RKO (cell line): ENCODE results near the gene ADGRG1.
"Not testable (repeated sequence)": the region's sequence is repeated elsewhere in the genome, so short reads cannot be mapped to it uniquely, and the experiment has no call there.

Experiments used
- DNase-seq: peaks from one replicate; pipeline ENCODE4 v3.0.0-alpha.2; 2016; ENCODE audit warnings: low spot score

Gene ADGRG1

DNA sequence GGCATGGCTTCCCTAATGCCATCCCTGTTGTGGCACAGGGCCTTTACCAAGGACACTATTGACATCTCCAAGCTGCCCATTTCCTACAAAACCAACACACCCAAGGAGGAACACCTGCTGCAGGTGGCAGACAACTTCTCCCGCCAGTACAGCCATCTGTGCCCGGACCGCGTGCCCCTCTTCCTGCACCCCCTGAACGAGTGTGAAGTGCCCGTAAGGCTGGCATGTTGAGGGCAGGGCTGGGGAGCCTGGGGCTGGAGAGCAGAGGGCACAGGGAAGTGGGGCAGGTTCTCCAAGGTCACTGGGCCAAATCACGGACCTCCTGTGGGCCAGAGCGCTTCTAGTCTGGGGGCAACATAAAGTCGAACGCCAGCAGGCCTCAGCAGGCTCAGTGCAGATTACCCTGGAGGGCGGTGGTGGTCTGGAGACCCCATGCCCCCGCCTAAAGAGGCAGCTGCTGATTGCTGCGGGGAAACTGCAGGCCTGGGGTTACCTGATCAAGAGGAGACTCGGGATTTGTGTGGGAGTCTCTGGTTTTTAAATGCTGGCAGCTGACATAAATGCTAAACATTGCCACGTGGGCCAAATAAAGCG, 70.5 kb downstream of the ADGRG1 start:
- no peak for DNase-seq

GRCh38 chr16:57699481-57699880, 71.1 kb downstream of the ADGRG1 start:
- DNase-seq, result no peak

- no peak for DNase-seq
Measured at GRCh38 chr16:57699899-57700298, 71.5 kb downstream of the ADGRG1 start.

GRCh38 chr16:57700781-57701551, 72.5 kb downstream of the ADGRG1 start:
- DNase-seq, result no peak

DNA sequence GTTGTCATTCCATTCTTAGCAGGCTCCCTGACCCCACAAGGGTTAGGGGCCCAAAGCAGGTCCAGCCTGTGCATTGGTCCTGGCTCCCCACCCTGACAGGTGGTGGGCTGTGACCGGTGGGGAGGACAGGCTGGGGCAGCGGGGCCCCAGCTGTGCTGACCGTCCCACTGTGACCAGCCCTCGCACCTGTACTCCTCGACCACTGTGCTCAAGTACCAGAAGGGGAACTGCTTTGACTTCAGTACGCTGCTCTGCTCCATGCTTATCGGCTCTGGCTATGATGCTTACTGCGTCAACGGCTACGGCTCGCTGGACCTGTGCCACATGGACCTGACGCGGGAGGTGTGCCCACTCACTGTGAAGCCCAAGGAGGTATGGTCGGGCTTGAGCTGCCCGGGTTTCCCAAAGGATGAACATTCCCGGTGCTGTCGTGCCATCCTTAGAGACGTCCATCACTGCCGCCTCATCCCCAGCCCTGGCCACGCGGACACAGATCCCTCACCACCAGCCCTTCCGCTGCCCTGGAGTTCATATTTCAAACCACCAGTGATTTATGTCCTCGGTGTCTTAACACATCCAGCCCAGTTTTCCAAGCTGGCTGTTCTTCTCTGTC, 73.4 kb downstream of the ADGRG1 start:
- DNase-seq, result no peak

- DNase-seq, result no peak
Measured at GRCh38 chr16:57703416-57704010, 75.1 kb downstream of the ADGRG1 start.

GRCh38 chr16:57704011-57704904, 75.8 kb downstream of the ADGRG1 start:
- no peak for DNase-seq

DNA sequence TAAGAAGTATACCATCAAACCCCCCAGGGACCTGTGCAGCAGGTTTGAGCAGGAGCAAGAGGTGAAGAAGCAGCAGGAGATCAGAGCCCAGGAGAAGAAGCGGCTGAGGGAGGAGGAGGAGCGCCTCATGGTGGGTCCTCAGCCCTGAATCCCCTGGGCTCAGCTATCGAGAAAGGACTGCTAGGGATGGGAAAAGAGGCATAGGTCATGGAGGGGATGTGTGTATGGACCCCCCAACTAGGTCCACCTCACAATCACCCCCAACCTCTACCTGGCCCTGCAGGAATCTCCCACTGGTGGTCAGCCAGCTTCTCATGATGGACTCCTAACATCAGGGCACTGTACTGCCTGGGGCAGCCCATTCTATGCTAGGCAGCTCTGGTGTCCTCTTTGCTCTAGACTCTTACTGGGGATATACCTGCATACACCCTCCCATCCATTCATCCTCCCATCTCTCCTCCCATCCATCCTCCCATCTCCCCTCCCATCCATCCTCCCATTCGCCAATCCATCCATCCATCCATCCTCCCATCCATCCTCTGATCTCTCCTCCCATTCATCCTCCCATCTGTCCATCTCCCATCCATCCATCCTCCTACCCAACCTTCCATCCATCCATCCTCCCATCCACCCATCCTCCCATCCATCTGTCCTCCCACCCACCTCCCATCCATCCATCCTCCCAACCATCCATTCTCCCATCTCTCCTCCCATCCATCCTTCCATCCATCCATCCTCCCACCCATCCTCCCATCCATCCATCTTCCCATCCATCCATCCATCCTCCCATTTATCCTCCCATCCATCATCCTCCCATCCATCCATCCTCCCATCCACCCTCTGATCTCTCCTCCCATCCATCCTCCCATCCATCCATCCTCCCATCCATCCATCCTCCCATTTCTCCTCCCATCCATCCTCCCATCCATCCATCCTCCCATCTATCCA, 76.7 kb downstream of the ADGRG1 start:
- no peak for DNase-seq

GRCh38 chr16:57706717-57707116, 78.3 kb downstream of the ADGRG1 start:
- no peak for DNase-seq

DNA sequence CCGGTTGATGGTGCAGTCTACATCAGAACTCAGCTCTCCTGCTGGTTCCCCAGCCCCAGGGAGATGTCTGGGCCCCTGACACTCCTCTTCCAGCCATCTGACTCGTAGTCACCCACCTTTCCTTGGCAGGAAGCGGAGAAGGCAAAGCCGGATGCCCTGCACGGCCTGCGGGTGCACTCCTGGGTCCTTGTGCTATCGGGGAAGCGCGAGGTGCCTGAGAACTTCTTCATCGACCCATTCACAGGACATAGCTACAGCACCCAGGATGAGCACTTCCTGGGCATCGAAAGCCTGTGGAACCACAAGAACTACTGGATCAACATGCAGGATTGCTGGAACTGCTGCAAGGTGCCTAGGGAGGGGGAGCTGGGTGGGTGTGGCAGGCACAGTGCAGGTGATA, 78.9 kb downstream of the ADGRG1 start:
- DNase-seq, result no peak

- DNase-seq, result no peak
Measured at GRCh38 chr16:57708168-57708567, 79.7 kb downstream of the ADGRG1 start.

GRCh38 chr16:57709663-57710062, 81.2 kb downstream of the ADGRG1 start:
- DNase-seq, result no peak

- DNase-seq, result no peak
Measured at GRCh38 chr16:57711346-57711745, 82.9 kb downstream of the ADGRG1 start.

DNA sequence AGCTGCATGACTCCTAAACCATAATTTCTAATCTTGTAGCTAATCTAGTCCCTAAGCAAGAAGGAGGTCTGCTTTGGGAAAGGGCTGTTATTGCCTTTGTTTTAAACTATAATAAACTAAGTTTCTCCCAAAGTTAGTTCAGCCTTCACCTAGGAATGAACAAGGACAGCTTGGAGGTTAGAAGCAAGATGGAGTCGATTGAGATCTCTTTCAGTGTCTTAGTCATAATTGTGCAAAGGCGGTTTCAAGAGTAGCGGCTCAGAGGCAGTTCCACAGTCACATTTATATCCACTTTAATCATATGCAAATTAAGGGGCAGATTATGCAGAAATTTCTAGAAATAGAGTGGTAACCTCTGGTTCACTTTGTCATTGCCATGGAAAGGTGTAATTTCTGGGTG, 83.6 kb downstream of the ADGRG1 start:
- DNase-seq, result no peak

GRCh38 chr16:57712569-57712968, 84.1 kb downstream of the ADGRG1 start:
- DNase-seq, result not testable (repeated sequence)

DNA sequence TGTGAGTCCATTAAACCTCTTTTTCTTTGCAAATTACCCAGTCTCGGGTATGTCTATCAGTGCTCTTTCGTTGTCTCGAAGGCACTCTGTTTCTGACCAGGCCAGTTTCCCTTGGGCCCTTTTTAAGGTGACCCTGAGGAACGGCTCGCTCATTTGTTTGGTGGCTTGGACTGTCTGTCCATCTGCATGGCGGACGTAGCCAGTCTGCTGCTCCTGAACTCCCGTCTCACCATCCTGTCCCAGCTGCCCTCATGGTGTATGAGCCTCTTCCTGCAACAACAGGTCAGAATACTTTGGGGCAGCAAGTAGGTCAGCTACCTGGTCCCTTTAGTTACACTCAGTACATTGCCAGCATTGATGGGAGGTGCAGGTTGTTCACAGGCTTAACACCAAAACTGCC, 85.2 kb downstream of the ADGRG1 start:
- DNase-seq, result no peak

GRCh38 chr16:57714047-57714446, 85.6 kb downstream of the ADGRG1 start:
- DNase-seq, result no peak
